SK-N-SH (cell line): ENCODE measurements around the gene TMEM198. TPM values are rescaled to one million over a fixed set of nuclear protein-coding genes. Genes with fewer than 3 reads are reported as not detected.

Source experiments
- CTCF ChIA-PET: fragments of 300-600, 350-600 bp; formaldehyde crosslinking; extraction: SDS; loops from one replicate; lab custom pipeline; 2021; lab: Yijun Ruan, JAX
- POLR2A ChIA-PET: fragments of 350-600 bp; sonication (Branson Sonifier 250); formaldehyde crosslinking; extraction: SDS; loops from one replicate; lab custom pipeline; 2020; ENCODE audit warnings: antibody characterized with exemption, inconsistent platforms; lab: Yijun Ruan, JAX
- DNase-seq: peaks from one replicate; pipeline ENCODE4 v3.0.0; 2012
- H2AFZ ChIP-seq: fragments of 200-600 bp; sonication (generic); 2 replicates; pipeline ENCODE4 v1.8.1; 2016; ENCODE audit warnings: antibody characterized with exemption, mild to moderate bottlenecking, low read depth
- H3F3A ChIP-seq: fragments of 200-600 bp; sonication (generic); replicated peaks from 2 replicates; pipeline ENCODE3; 2016; ENCODE audit warnings: antibody characterized with exemption, mild to moderate bottlenecking; ENCODE audit not compliant: insufficient read depth
- H3K27ac ChIP-seq, 2 experiments: fragments of 200-500 bp in 1 of 2; fragments of 200-600 bp in 1 of 2; sonication (Bioruptor generic) in 1 of 2; sonication (generic), shearing (Covaris generic) in 1 of 2; 2 replicates each; pipeline versions ENCODE4 v1.5.1 to v1.6.1; 2014 to 2016; ENCODE audit warnings: low read depth in 2 of 2, inconsistent platforms in 1 of 2, low read length in 1 of 2, mild to moderate bottlenecking in 1 of 2, mixed read lengths in 1 of 2
- H3K27me3 ChIP-seq: fragments of 200-600 bp; sonication (generic), shearing (Covaris generic); 2 replicates; pipeline ENCODE4 v1.6.1; 2016; ENCODE audit warnings: mixed run types; ENCODE audit not compliant: insufficient read depth
- H3K36me3 ChIP-seq, 2 experiments: fragments of 200-500 bp in 1 of 2; fragments of 200-600 bp in 1 of 2; sonication (Bioruptor generic) in 1 of 2; sonication (generic) in 1 of 2; replicated peaks in 1 of 2; 2 replicates each; pipeline versions ENCODE3 to v1.5.1; 2014 to 2016; ENCODE audit warnings: low read length in 1 of 2, mild to moderate bottlenecking in 1 of 2; ENCODE audit not compliant: insufficient read depth in 2 of 2, control insufficient read depth in 1 of 2
- H3K4me1 ChIP-seq, 2 experiments: fragments of 200-500 bp in 1 of 2; fragments of 200-600 bp in 1 of 2; sonication (Bioruptor generic) in 1 of 2; sonication (generic), shearing (Covaris generic) in 1 of 2; 2 replicates each; pipeline versions ENCODE4 v1.5.1 to v1.6.1; 2014 to 2016; ENCODE audit warnings: low read depth in 1 of 2, low read length in 1 of 2, mixed run types in 1 of 2; ENCODE audit not compliant: insufficient read depth in 2 of 2, control insufficient read depth in 1 of 2
- H3K4me2 ChIP-seq: fragments of 200-600 bp; sonication (generic), shearing (Covaris generic); 2 replicates; pipeline ENCODE4 v1.6.1; 2017; ENCODE audit warnings: mixed run types
- H3K4me3 ChIP-seq, 2 experiments: fragments of 200-500 bp in 1 of 2; fragments of 200-600 bp in 1 of 2; sonication (Bioruptor generic) in 1 of 2; sonication (generic), shearing (Covaris generic) in 1 of 2; 2 replicates each; pipeline versions ENCODE4 v1.5.1 to v1.8.1; 2014 to 2016; ENCODE audit warnings: low read depth in 2 of 2, inconsistent platforms in 1 of 2, low read length in 1 of 2, mild to moderate bottlenecking in 1 of 2, mixed read lengths in 1 of 2, moderate library complexity in 1 of 2
- H3K79me2 ChIP-seq: fragments of 200-600 bp; sonication (generic); 2 replicates; pipeline ENCODE4 v1.8.1; 2017; ENCODE audit warnings: mild to moderate bottlenecking; ENCODE audit not compliant: insufficient read depth
- H3K9ac ChIP-seq: fragments of 200-600 bp; sonication (generic); 2 replicates; pipeline ENCODE4 v1.6.1; 2017; ENCODE audit warnings: mixed run types
- H3K9me2 ChIP-seq: fragments of 200-600 bp; sonication (generic); 2 replicates; pipeline ENCODE4 v1.6.1; 2017; ENCODE audit warnings: mixed run types
- H3K9me3 ChIP-seq: fragments of 200-600 bp; sonication (generic); 2 replicates; pipeline ENCODE4 v1.6.1; 2017; ENCODE audit warnings: mixed run types, mild to moderate bottlenecking, moderate library complexity
- H4K20me1 ChIP-seq: fragments of 200-600 bp; sonication (generic); 2 replicates; pipeline ENCODE4 v1.6.1; 2017; ENCODE audit warnings: mild to moderate bottlenecking, mixed run types; ENCODE audit not compliant: insufficient read depth
- CHD2 ChIP-seq: fragments of 150-350 bp; IDR thresholded peaks from 2 replicates; pipeline ENCODE4 v1.6.1; 2018; ENCODE audit warnings: low read length; ENCODE audit not compliant: partially characterized antibody
- ELF1 ChIP-seq: IDR thresholded peaks from 2 replicates; pipeline ENCODE4 v1.4.0; 2012
- EP300 ChIP-seq, 2 experiments: IDR thresholded peaks; 2 replicates each; pipeline versions ENCODE4 v1.4.0 to v1.6.1; 2012; ENCODE audit warnings: borderline replicate concordance in 1 of 2, low read depth in 1 of 2, low read length in 1 of 2
- FOSL2 ChIP-seq: IDR thresholded peaks from 2 replicates; pipeline ENCODE4 v1.4.0; 2012; ENCODE audit warnings: low read depth, mild to moderate bottlenecking, moderate library complexity, borderline replicate concordance
- FOXJ3 ChIP-seq: sonication (generic); formaldehyde crosslinking; IDR thresholded peaks from 2 replicates; pipeline ENCODE4 v1.5.1; 2020; ENCODE audit warnings: mild to moderate bottlenecking, missing genetic modification reagents
- GATA2 ChIP-seq: sonication (generic); formaldehyde crosslinking; IDR thresholded peaks from 2 replicates; pipeline ENCODE4 v1.5.0; 2020; ENCODE audit warnings: mild to moderate bottlenecking, missing genetic modification reagents
- MXI1 ChIP-seq: IDR thresholded peaks from 2 replicates; pipeline ENCODE4 v1.6.1; 2012; ENCODE audit warnings: mild to moderate bottlenecking, low read depth, low read length, improper control_type of control experiment
- NFIC ChIP-seq: IDR thresholded peaks from 2 replicates; pipeline ENCODE4 v1.4.0; 2012; ENCODE audit warnings: borderline replicate concordance
- RAD21 ChIP-seq: IDR thresholded peaks from 2 replicates; pipeline ENCODE4 v1.6.1; 2012; ENCODE audit warnings: mild to moderate bottlenecking, low read length
- RCOR1 ChIP-seq: fragments of 150-350 bp; IDR thresholded peaks from 2 replicates; pipeline ENCODE4 v1.6.1; 2017; ENCODE audit warnings: antibody characterized with exemption, low read length
- REST ChIP-seq: IDR thresholded peaks from 2 replicates; pipeline ENCODE4 v1.6.1; 2012; ENCODE audit warnings: mild to moderate bottlenecking, low read depth, low read length, moderate library complexity
- SMC3 ChIP-seq: IDR thresholded peaks from 2 replicates; pipeline ENCODE4 v1.6.1; 2012; ENCODE audit warnings: low read depth, low read length, improper control_type of control experiment
- TAF1 ChIP-seq: IDR thresholded peaks from 2 replicates; pipeline ENCODE4 v1.6.1; 2012; ENCODE audit warnings: low read depth, mild to moderate bottlenecking, low read length, moderate library complexity, borderline replicate concordance
- WGBS: methylation state at CpG from one replicate; pipeline ENCODE4 v1.1.6; 2017; ENCODE audit warnings: low lambda C conversion rate; 5-methylcytosine and 5-hydroxymethylcytosine counted together
- polyA plus RNA-seq, 3 experiments: library from polyadenylated mRNA; depleted of rRNA; stranded (reverse); fragments of >200 nt; gene quantifications; 2 replicates each; pipeline ENCODE4 v1.2.3, GENCODE V29; 2012

The TMEM198 gene
- polyA plus RNA-seq, 1 of the 3 experiments (the other 2 are of a cell fraction) = 4.7 TPM

GRCh38 chr2:219525533-219526232 is 18.1 kb upstream of the TMEM198 start:
- Histone ChIP-seq H3K36me3 (no peaks in the 10 kb centered on the region), H3K27me3 (no peaks in the 10 kb centered on the region; the same call in 1 of the 2 replicates), H4K20me1 (no peaks in the 10 kb centered on the region), H3K27ac (peak overlapping the region in 1 of 2 experiments; percentile 98; a peak in 2 of 4 replicates), H3K9me3 (no peaks in the 10 kb centered on the region), H3K9me2 (no peaks in the 10 kb centered on the region), H3K4me3 (no peak overlapping the region; a peak in 1 of 4 replicates), H3K4me2 (no peak overlapping the region), H3F3A (no peaks in the 10 kb centered on the region), H3K79me2 (no peaks in the 10 kb centered on the region), H3K4me1 (peaks cover 12 to 67% of the 10 kb centered on the region in 2 experiments; a peak in 2 of 4 replicates), H2AFZ (no peak overlapping the region), H3K9ac (no peak overlapping the region)
- ChIA-PET CTCF (interaction anchor here (1.3 to 62.1 kb wide), 6 partner anchors 15 to 137 kb away, joined by 3 to 2824 read pairs (median 161); partner anchors contain the start of genes ASIC4, CHPF, GMPPA and TMEM198), POLR2A (interaction anchor here (0.9 to 8.0 kb wide), 10 partner anchors 13 to 72 kb away, joined by 3 to 210 read pairs (median 7); partner anchors contain the start of genes ASIC4, CHPF, GMPPA and INHA)
- DNase-seq = peak; percentile 91
- WGBS = 50% methylated on average over 6 of the region's 9 CpGs
- TF ChIP-seq SMC3 (peak; percentile 22; the same call in 1 of the 2 replicates), RAD21 (peak; percentile 38), RCOR1 (peak; percentile 89), REST (peak; percentile 69), CHD2 (peak; percentile 83), MXI1 (0 out of 2 replicates have a peak, but pooled peaks have one; percentile 66), ELF1 (no peak), FOSL2 (no peak), FOXJ3 (CRISPR knock-in tag) (peak; percentile 86), TAF1 (no peak), NFIC (no peak), GATA2 (CRISPR knock-in tag) (peak; percentile 99), EP300 (IDR thresholded peaks at IDR 0.05; ENCODE audit: borderline replicate concordance in 1 of 2, low read depth in 1 of 2, low read length in 1 of 2) (peak in 1 of 2 experiments; percentile 91; a peak in 2 of 4 replicates)
